Subcutaneous abdominal adipose tissue (tissue), 5 donors: ENCODE measurements around the gene H3-3A.

ENCODE experiments used
- H3K27ac ChIP-seq: one replicate; pipeline ENCODE4 v1.7.0; 2013; ENCODE audit warnings: low read depth, mild to moderate bottlenecking, inconsistent platforms, low read length, moderate library complexity
- H3K27me3 ChIP-seq, 5 donors: one replicate each; pipeline ENCODE4 v1.7.0; 2013; ENCODE audit warnings: low read length in 5 of 5, inconsistent platforms in 1 of 5; ENCODE audit not compliant: control insufficient read depth in 5 of 5, insufficient read depth in 4 of 5
- H3K36me3 ChIP-seq, 5 donors: one replicate each; pipeline ENCODE4 v1.7.0; 2013; ENCODE audit warnings: low read length in 5 of 5; ENCODE audit not compliant: control insufficient read depth in 5 of 5, insufficient read depth in 5 of 5
- H3K4me1 ChIP-seq, 5 donors: one replicate each; pipeline ENCODE4 v1.7.0; 2013; ENCODE audit warnings: low read length in 5 of 5, mild to moderate bottlenecking in 3 of 5, moderate library complexity in 1 of 5; ENCODE audit not compliant: control insufficient read depth in 5 of 5, insufficient read depth in 5 of 5
- H3K4me3 ChIP-seq, 5 donors: one replicate each; pipeline ENCODE4 v1.7.0; 2013; ENCODE audit warnings: low read length in 5 of 5, low read depth in 1 of 5
- H3K9ac ChIP-seq, 5 donors: one replicate each; pipeline ENCODE4 v1.7.0; 2013; ENCODE audit warnings: low read length in 5 of 5, mild to moderate bottlenecking in 4 of 5, moderate library complexity in 3 of 5
- H3K9me3 ChIP-seq, 5 donors: one replicate each; pipeline ENCODE4 v1.7.0; 2013; ENCODE audit warnings: low read length in 5 of 5; ENCODE audit not compliant: control insufficient read depth in 5 of 5
- donor health status: healthy.
- donor health status: healthy.
- donor health status: healthy.
- donor health status: healthy.
- donor health status: healthy.

Gene H3-3A

GRCh38 chr1:226062558-226063223 lies at the start of gene H3-3A:
Gene H3-3A, plus strand, starts transcription at chr1:226062716. Its CDS starts 1,636 bp downstream, at chr1:226064352.
- no peaks in the 10 kb centered on the region for H3K9me3 ChIP-seq
- H3K27ac ChIP-seq, result peak within 1 kb of the TSS; percentile 94
- H3K36me3 ChIP-seq, result peaks cover 15 to 23% (median 22%) of the 10 kb centered on the region in 5 donors
- peaks cover 8 to 42% (median 34%) of the 10 kb centered on the region in 5 donors for H3K4me1 ChIP-seq
- no peaks in the 10 kb centered on the region for H3K27me3 ChIP-seq
- peak within 1 kb of the TSS; percentile 83 to 92 (median 89) for H3K9ac ChIP-seq
- peak within 1 kb of the TSS; percentile 83 to 94 (median 90) for H3K4me3 ChIP-seq

DNA sequence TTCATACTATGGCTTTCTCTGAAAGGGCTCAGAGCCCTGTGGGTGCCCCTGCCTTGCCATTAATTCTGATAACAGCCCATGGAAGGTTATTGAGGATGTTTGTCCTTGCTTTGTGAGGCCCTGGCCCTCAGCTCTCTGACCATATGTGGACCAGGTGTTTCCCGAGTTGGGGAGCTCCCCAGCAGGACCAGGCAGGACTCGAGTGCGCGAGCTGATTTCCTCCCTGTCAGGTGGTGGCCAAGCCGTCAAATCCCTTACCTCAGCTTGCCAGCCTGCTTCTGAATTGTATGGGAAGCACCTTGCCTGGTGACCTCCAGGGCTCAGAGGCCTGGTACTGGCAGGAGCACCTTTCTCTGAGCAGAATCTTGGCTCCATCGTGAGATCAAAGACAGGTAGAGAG lies 45.4 kb upstream of the H3-3A start:
- peaks cover 0 to 6% (median 0%) of the 10 kb centered on the region in 5 donors for H3K4me1 ChIP-seq
- no peak overlapping the region for H3K4me3 ChIP-seq
- no peaks in the 10 kb centered on the region for H3K27me3 ChIP-seq
- H3K27ac ChIP-seq, result no peak overlapping the region
- no peak overlapping the region for H3K9ac ChIP-seq
- H3K9me3 ChIP-seq, result no peaks in the 10 kb centered on the region
- H3K36me3 ChIP-seq, result no peaks in the 10 kb centered on the region

DNA sequence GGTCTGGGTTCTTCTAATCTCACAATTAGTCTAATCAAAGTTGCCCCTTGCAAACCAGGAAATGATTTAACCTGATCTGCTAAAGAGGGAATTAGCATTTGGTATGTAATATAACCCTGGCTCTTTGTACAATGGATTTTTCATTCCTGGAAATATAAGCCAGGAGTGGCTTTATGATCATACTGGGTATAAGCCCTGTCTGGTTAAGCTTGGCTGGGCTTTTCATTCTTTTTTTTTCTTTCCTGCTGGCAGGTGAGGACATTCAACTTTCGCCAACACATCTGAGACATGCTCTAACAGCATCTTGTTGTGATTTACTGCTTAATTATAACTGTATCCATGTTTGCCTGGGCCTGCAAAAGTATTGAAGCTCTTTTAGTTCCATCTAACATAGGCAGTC lies 42.9 kb upstream of the H3-3A start:
- Histone ChIP-seq H3K9ac (no peak overlapping the region), H3K4me3 (no peak overlapping the region), H3K4me1 (peaks cover 0 to 3% (median 0%) of the 10 kb centered on the region in 5 donors), H3K27me3 (no peaks in the 10 kb centered on the region), H3K9me3 (no peaks in the 10 kb centered on the region), H3K27ac (no peak overlapping the region), H3K36me3 (no peaks in the 10 kb centered on the region)

DNA sequence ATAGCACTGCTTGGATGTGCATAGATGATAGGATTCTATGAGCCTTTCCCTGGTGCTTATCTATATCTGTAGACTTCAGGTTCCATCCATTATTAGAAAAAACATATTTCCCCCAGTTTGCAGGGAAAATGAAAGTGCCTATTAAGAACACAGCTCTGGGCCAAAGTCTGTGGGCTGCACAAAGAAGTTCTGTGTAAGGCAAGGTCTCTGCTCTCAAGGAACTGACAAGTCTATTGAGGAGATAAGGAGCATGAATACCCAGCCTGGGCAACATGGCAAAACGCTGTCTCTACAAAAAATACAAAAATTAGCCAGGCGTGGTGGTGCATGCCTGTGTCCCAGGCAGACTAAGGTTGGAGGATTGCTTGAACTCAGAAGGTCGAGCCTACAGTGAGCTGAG lies 41.1 kb upstream of the H3-3A start:
- no peaks in the 10 kb centered on the region for H3K27me3 ChIP-seq

DNA sequence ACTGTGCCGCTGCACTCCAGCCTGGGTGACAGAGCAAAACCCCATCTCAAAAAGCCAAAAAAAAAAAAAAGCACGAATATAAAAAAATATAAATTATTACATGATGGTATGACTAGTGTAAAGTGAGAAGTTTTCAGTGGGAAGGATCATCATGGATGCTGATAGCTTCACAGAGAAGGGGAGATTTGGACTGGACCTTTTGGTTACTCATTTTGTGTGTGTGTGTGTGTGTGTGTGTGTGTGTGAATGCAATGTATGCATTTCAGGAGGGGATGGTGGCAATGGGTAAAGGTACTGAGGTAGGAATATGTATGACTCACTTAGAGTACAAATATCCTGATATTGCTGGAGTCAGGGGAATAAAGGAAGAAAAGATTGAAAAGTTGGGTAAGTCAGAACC lies 40.7 kb upstream of the H3-3A start:
- Histone ChIP-seq H3K27me3 (no peaks in the 10 kb centered on the region), H3K36me3 (no peaks in the 10 kb centered on the region), H3K4me3 (no peak overlapping the region), H3K4me1 (no peaks in the 10 kb centered on the region), H3K9me3 (no peaks in the 10 kb centered on the region), H3K27ac (no peak overlapping the region), H3K9ac (no peak overlapping the region)

More for the DNA sequence above, 41.1 kb upstream of the H3-3A start:
- H3K27ac ChIP-seq, result no peak overlapping the region
- no peaks in the 10 kb centered on the region for H3K9me3 ChIP-seq
- no peak overlapping the region for H3K9ac ChIP-seq
- H3K4me3 ChIP-seq, result no peak overlapping the region
- H3K4me1 ChIP-seq, result no peaks in the 10 kb centered on the region
- H3K36me3 ChIP-seq, result no peaks in the 10 kb centered on the region

DNA sequence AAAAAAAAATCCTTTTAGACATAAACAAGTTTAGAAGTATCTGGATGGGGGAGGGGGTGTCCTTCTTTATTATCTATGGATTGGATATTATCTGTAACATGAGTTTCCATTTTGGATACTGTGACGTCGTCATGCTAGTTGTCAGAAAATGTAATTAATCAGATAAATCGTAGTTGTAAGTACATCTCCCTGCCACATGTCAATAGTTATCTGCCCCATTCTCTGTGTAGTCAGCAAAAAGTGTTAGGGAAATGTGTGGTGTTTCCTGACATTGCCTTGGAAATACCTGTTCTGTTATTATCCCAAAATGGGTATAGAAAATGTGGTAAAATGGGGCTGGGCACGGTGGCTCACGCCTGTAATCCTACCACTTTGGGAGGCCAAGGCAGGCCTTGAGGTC lies 38.8 kb upstream of the H3-3A start:
- H3K27ac ChIP-seq, result no peak overlapping the region
- peaks cover 0 to 2% (median 0%) of the 10 kb centered on the region in 5 donors for H3K4me1 ChIP-seq
- no peaks in the 10 kb centered on the region for H3K36me3 ChIP-seq
- H3K4me3 ChIP-seq, result no peak overlapping the region
- no peaks in the 10 kb centered on the region for H3K27me3 ChIP-seq
- H3K9me3 ChIP-seq, result no peaks in the 10 kb centered on the region
- no peak overlapping the region for H3K9ac ChIP-seq

GRCh38 chr1:226026833-226027232 lies 35.7 kb upstream of the H3-3A start:
- Histone ChIP-seq H3K4me3 (no peak overlapping the region), H3K4me1 (peaks cover 0 to 2% (median 0%) of the 10 kb centered on the region in 5 donors), H3K9me3 (no peaks in the 10 kb centered on the region), H3K27ac (no peak overlapping the region), H3K27me3 (no peaks in the 10 kb centered on the region), H3K36me3 (no peaks in the 10 kb centered on the region), H3K9ac (no peak overlapping the region)

- Histone ChIP-seq H3K4me3 (no peak overlapping the region), H3K9me3 (no peaks in the 10 kb centered on the region), H3K27ac (no peak overlapping the region)
Measured at GRCh38 chr1:226027538-226028217, 34.8 kb upstream of the H3-3A start.

DNA sequence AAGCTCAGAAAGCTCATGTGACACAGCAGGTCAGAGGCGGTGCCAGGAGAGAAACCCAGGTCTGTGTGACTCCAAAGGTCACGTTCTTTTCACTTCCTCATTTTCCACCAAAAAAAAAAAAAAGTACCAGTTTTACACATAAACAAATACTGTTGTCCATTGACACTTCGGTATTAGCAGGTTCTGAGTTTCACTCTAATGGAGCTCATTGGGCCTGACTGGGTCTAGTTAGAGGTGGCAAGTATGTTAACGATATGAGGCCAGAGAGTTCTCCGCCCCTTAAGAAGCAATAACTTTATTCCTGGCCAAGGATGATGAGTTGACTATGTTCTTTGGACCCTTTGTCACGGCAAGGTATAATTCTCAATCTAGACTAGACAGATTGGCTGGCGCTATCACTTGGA lies 33.4 kb upstream of the H3-3A start:
- H3K27me3 ChIP-seq, result no peaks in the 10 kb centered on the region
- no peak overlapping the region for H3K27ac ChIP-seq

More at GRCh38 chr1:226027538-226028217, 34.8 kb upstream of the H3-3A start:
- Histone ChIP-seq H3K4me1 (peaks cover 0 to 6% (median 0%) of the 10 kb centered on the region in 5 donors), H3K9ac (no peak overlapping the region), H3K27me3 (no peaks in the 10 kb centered on the region), H3K36me3 (no peaks in the 10 kb centered on the region)

GRCh38 chr1:226029568-226030225 lies 32.8 kb upstream of the H3-3A start:
- H3K4me3 ChIP-seq, result no peak overlapping the region
- H3K4me1 ChIP-seq, result peaks cover 4 to 14% (median 6%) of the 10 kb centered on the region in 5 donors
- H3K36me3 ChIP-seq, result no peaks in the 10 kb centered on the region
- H3K9me3 ChIP-seq, result no peaks in the 10 kb centered on the region
- no peaks in the 10 kb centered on the region for H3K27me3 ChIP-seq
- no peak overlapping the region for H3K27ac ChIP-seq
- H3K9ac ChIP-seq, result no peak overlapping the region

More for the DNA sequence above, 33.4 kb upstream of the H3-3A start:
- no peak overlapping the region for H3K4me3 ChIP-seq
- H3K4me1 ChIP-seq, result peaks cover 0 to 8% (median under 1%) of the 10 kb centered on the region in 5 donors
- H3K36me3 ChIP-seq, result no peaks in the 10 kb centered on the region
- no peak overlapping the region for H3K9ac ChIP-seq
- H3K9me3 ChIP-seq, result no peaks in the 10 kb centered on the region
